Stomach (tissue), 4 donors: ENCODE data around the gene CDKL1.

ENCODE experiments used
- POLR2A ChIP-seq, 4 donors: fragments of 450-650 bp; IDR thresholded peaks; one replicate each; pipeline ENCODE4 v1.6.1; 2016; ENCODE audit warnings: antibody characterized with exemption in 4 of 4, control low read depth in 2 of 4, mild to moderate bottlenecking in 1 of 4, moderate library complexity in 1 of 4
- TF ChIP-seq, protein P1 (sequence below), 7 experiments: fragments of 450-650 bp in 4 of 7; fragments of 200-600 bp in 3 of 7; sonication (generic) in 3 of 7; IDR thresholded peaks; one replicate each; pipeline ENCODE4 v1.5.1; 2016 to 2019; ENCODE audit warnings: antibody characterized with exemption in 7 of 7, control low read depth in 2 of 7, mild to moderate bottlenecking in 1 of 7

DNA sequence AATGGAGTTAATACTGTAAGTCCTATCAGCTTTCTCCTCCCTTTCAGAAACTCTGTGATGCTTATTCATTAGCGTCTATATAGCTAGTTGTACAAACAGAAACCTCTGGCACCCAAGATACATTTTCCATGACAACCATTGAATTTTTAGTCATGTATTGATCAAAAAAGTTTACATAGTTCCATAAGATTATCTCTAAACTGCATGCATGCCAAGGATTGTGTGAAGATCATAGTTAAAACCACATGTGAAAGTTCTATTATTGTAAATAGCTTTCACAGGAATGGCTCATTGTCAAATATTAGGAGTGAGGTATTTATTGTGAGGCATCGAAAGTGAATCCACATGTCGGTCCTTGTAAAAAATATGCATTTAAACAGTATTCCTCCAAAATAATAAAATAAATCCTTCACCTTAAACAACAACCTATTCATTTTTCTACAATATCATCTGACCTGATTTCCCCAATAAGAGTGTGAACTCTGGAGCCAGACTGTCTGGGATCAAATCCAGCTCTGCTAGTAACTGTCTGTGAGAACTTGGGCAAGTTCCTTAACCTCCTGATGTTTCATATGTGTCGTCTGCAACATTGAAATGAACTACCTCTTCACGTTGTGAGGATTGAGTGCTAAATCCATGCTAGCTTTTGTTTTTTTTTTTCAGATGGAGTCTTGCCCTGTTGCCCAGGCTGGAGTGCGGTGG lies 10.6 kb upstream of the CDKL1 start:
- no peak for TF ChIP-seq POLR2A (IDR thresholded peaks at IDR 0.05)
- TF ChIP-seq, protein P1, sequence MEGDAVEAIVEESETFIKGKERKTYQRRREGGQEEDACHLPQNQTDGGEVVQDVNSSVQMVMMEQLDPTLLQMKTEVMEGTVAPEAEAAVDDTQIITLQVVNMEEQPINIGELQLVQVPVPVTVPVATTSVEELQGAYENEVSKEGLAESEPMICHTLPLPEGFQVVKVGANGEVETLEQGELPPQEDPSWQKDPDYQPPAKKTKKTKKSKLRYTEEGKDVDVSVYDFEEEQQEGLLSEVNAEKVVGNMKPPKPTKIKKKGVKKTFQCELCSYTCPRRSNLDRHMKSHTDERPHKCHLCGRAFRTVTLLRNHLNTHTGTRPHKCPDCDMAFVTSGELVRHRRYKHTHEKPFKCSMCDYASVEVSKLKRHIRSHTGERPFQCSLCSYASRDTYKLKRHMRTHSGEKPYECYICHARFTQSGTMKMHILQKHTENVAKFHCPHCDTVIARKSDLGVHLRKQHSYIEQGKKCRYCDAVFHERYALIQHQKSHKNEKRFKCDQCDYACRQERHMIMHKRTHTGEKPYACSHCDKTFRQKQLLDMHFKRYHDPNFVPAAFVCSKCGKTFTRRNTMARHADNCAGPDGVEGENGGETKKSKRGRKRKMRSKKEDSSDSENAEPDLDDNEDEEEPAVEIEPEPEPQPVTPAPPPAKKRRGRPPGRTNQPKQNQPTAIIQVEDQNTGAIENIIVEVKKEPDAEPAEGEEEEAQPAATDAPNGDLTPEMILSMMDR (IDR thresholded peaks at IDR 0.05): no peak
